Stomach (tissue), 9 donors: ENCODE data around the gene ITGA5. TPM values are rescaled to one million over a fixed set of nuclear protein-coding genes. Genes with fewer than 3 reads are reported as not detected.

Source experiments
- DNase-seq, 2 donors: peaks; one replicate each; pipeline versions ENCODE4 v3.0.0 to v3.0.0-alpha.2; 2013 to 2019
- H3K27ac ChIP-seq, 5 donors: fragments of 200-600 bp in 4 of 5; sonication (generic) in 4 of 5; one replicate each; pipeline ENCODE4 v1.5.1; 2013 to 2019; ENCODE audit warnings: mild to moderate bottlenecking in 1 of 5, moderate library complexity in 1 of 5
- H3K27me3 ChIP-seq, 3 donors: fragments of 200-600 bp; sonication (generic); one replicate each; pipeline ENCODE4 v1.5.1; 2017 to 2019; ENCODE audit warnings: mixed run types in 1 of 3
- H3K36me3 ChIP-seq, 4 donors: fragments of 200-600 bp; sonication (generic); 1 replicate in 3 of 4; 2 replicates in 1 of 4; pipeline ENCODE4 v1.5.1; 2016 to 2019
- H3K4me1 ChIP-seq, 4 donors: fragments of 200-600 bp; sonication (generic); one replicate each; pipeline ENCODE4 v1.5.1; 2016 to 2019
- H3K4me3 ChIP-seq, 4 donors: fragments of 200-600 bp; sonication (generic) in 3 of 4; one replicate each; pipeline ENCODE4 v1.5.1; 2016 to 2019; ENCODE audit warnings: mild to moderate bottlenecking in 1 of 4
- H3K9me3 ChIP-seq, 4 donors: fragments of 200-600 bp; sonication (generic); one replicate each; pipeline ENCODE4 v1.5.1; 2016 to 2019
- EP300 ChIP-seq: sonication (generic); formaldehyde crosslinking; IDR thresholded peaks from one replicate; pipeline ENCODE4 v1.6.1; 2017; ENCODE audit warnings: antibody characterized with exemption
- POLR2A ChIP-seq, 4 donors: fragments of 450-650 bp; IDR thresholded peaks; one replicate each; pipeline ENCODE4 v1.6.1; 2016; ENCODE audit warnings: antibody characterized with exemption in 4 of 4, control low read depth in 2 of 4, mild to moderate bottlenecking in 1 of 4, moderate library complexity in 1 of 4
- POLR2AphosphoS5 ChIP-seq, 3 donors: sonication (generic); formaldehyde crosslinking; IDR thresholded peaks; one replicate each; pipeline ENCODE4 v1.6.1; 2016; ENCODE audit warnings: antibody characterized with exemption in 3 of 3
- WGBS, 5 donors: extraction: QIAGEN DNeasy Blood & Tissue Kit in 3 of 5; methylation state at CpG; one replicate each; pipeline versions ENCODE4 v1.1.5 to v1.1.7; 2013 to 2018; 5-methylcytosine and 5-hydroxymethylcytosine counted together
- intact Hi-C: fragments of 100-400 bp; cut with DNase I; formaldehyde crosslinking; loops from one replicate; pipeline ENCODE4 v1.15.1; 2023; ENCODE audit warnings: low total_unique reads
- polyA plus RNA-seq, 3 donors: library from polyadenylated mRNA; stranded (reverse); fragments of 200-250 nt; gene quantifications; one replicate each; pipeline ENCODE4 v1.2.3, GENCODE V29; 2013
- total RNA-seq, 5 donors: library from RNA; depleted of rRNA; stranded (reverse); fragments of >200 nt; gene quantifications; one replicate each; pipeline versions ENCODE4 v1.1.0 to v1.2.3, GENCODE V29; 2014 to 2016
- TF ChIP-seq, protein P1 (sequence below), 7 experiments: fragments of 450-650 bp in 4 of 7; fragments of 200-600 bp in 3 of 7; sonication (generic) in 3 of 7; IDR thresholded peaks; one replicate each; pipeline ENCODE4 v1.5.1; 2016 to 2019; ENCODE audit warnings: antibody characterized with exemption in 7 of 7, control low read depth in 2 of 7, mild to moderate bottlenecking in 1 of 7
- donor health status: healthy with polysubstance abuse.
- donor health status: Bipolar disorder and iron deficiency.
- donor health status: healthy.

Gene ITGA5
- total and polyA plus RNA-seq, 8 donors = 29.3 to 182 (median 85.0) TPM

DNA sequence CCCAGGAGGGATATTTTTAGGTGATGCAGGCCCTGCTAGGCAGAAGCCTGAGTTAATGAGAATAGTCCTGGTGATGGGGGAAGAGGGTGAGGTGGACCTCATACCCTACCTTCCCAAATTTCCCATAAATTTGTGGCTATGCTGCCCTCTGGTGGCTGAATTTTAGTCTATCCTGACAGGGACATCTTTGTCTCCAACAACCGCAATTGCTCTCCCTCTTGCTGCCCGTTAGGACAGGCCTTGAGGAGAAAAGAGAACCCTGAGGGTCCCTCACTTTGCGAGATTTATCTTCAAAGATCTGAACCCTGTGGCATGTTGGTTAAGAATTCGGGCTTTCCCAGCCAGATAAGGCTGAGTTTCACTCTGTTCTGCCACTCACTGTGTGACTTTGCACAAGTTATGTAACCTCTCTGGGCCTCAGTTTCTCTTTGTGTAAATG, 24.8 kb downstream of the ITGA5 start:
- DNase-seq = peak; percentile 56 to 71
- H3K27ac ChIP-seq = no peak overlapping the region
- H3K27me3 ChIP-seq = no peaks in the 10 kb centered on the region
- peaks cover 0 to 33% (median 15%) of the 10 kb centered on the region in 4 donors for H3K4me1 ChIP-seq
- H3K9me3 ChIP-seq = no peaks in the 10 kb centered on the region
- no peak overlapping the region for H3K4me3 ChIP-seq
- TF ChIP-seq, protein P1, sequence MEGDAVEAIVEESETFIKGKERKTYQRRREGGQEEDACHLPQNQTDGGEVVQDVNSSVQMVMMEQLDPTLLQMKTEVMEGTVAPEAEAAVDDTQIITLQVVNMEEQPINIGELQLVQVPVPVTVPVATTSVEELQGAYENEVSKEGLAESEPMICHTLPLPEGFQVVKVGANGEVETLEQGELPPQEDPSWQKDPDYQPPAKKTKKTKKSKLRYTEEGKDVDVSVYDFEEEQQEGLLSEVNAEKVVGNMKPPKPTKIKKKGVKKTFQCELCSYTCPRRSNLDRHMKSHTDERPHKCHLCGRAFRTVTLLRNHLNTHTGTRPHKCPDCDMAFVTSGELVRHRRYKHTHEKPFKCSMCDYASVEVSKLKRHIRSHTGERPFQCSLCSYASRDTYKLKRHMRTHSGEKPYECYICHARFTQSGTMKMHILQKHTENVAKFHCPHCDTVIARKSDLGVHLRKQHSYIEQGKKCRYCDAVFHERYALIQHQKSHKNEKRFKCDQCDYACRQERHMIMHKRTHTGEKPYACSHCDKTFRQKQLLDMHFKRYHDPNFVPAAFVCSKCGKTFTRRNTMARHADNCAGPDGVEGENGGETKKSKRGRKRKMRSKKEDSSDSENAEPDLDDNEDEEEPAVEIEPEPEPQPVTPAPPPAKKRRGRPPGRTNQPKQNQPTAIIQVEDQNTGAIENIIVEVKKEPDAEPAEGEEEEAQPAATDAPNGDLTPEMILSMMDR (IDR thresholded peaks at IDR 0.05) = peak in 5 of 7 experiments; percentile 31 to 68 (median 51)
- no peak for TF ChIP-seq POLR2A (IDR thresholded peaks at IDR 0.05)
- H3K36me3 ChIP-seq = peaks cover 40 to 66% (median 55%) of the 10 kb centered on the region in 4 donors
- 16 to 28% (median 23%) methylated on average over 4 of the region's 4 CpGs for WGBS, 5 donors
- intact Hi-C loops = no loop called here

DNA sequence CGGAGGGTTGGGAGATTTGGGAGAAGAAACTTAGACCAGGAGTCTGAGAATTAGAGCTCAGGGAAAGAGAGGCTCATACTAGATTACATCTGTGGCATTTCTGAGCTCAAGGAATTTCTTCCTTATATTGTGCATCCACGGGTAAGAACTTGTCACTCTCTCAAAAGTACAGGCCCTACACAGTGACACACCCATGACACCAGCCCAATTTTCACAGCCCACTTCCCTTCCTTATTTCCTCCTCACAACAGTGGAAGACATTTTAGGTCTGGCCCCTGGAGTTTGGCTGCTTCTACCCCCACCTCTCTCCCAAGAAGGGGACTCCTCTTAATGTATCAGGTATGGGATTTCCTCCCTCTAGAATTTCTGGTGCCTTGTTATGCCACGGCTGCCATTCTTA, 25.3 kb downstream of the ITGA5 start:
- intact Hi-C loops = no loop called here
- no peak for TF ChIP-seq POLR2A (IDR thresholded peaks at IDR 0.05)
- no peak for TF ChIP-seq EP300
- TF ChIP-seq, protein P1 (IDR thresholded peaks at IDR 0.05) = no peak
- no peak for TF ChIP-seq POLR2AphosphoS5 (IDR thresholded peaks at IDR 0.05)
- no peak overlapping the region for H3K4me3 ChIP-seq
- WGBS, 5 donors = 56 to 67% (median 62%) methylated on average over 3 of the region's 3 CpGs
- DNase-seq = no peak
- no peaks in the 10 kb centered on the region for H3K9me3 ChIP-seq
- H3K27me3 ChIP-seq = no peaks in the 10 kb centered on the region
- no peak overlapping the region for H3K27ac ChIP-seq
- peaks cover 0 to 33% (median 15%) of the 10 kb centered on the region in 4 donors for H3K4me1 ChIP-seq
- peaks cover 36 to 60% (median 50%) of the 10 kb centered on the region in 4 donors for H3K36me3 ChIP-seq

DNA sequence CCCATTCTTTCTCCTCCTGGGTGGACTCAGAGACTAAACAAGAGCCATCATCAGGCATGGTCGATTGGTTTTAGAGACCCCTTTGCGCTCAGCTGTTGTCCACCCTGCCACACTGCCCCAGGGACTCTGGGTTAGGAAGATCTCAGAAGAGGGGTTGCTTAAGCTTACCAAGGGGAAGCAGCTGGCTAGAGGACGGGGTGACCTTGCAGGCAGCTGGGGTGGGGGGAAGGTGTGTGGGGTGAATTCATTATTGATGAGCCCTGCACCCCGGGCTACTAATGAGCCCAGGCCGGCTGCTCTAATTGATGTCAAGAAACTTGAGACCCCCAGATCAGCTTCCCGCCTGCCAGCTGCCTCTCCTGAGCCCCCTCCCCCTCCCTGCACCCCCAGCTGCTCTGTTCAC, 25.9 kb downstream of the ITGA5 start:
- 65 to 73% (median 67%) methylated on average over 6 of the region's 6 CpGs for WGBS, 5 donors
- intact Hi-C loops = no loop called here

DNA sequence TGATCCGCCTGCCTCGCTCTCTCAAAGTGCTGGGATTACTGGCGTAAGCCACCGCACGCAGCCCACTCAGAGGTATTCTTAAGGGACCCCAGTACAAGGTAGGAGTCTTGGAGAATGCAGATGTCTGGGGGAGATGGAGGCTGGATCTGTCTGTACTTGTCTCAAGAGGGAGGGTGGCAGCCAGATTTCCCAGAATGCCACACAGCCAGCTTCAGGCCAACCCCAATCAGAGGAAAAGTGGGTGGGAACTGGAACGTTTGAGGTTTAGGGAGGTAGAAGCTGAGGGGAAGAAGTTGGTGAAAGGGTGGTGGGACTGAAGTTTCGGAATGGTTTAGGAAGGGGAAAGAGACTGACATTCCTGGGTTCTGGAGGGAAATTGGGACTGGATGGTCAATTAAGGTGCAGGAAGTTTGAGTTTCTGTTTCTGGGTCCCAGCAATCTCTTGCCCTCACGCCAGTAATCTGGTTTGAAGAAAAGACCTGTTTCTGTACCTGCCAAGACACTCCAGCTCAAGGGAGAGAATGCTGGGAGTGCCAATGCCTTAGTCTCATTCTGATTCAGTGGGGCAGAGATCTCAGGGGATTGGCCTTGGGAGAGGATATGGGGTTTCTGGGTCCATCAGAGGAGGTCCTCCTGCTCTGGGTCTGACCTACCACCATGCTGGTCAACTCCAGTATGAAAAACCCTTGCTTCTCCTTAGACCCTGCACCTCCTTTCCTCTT, 26.4 kb downstream of the ITGA5 start:
- H3K27me3 ChIP-seq = no peaks in the 10 kb centered on the region
- peaks cover 25 to 49% (median 39%) of the 10 kb centered on the region in 4 donors for H3K36me3 ChIP-seq
- 77 to 82% (median 79%) methylated on average over 8 of the region's 8 CpGs for WGBS, 5 donors
- no peak for TF ChIP-seq POLR2AphosphoS5 (IDR thresholded peaks at IDR 0.05)
- no peak for TF ChIP-seq EP300
- TF ChIP-seq, protein P1 (IDR thresholded peaks at IDR 0.05) = no peak
- no peak for TF ChIP-seq POLR2A (IDR thresholded peaks at IDR 0.05)
- H3K9me3 ChIP-seq = no peaks in the 10 kb centered on the region
- DNase-seq = no peak
- H3K4me1 ChIP-seq = peaks cover 0 to 37% (median 17%) of the 10 kb centered on the region in 4 donors
- intact Hi-C loops = no loop called here
- H3K27ac ChIP-seq = no peak overlapping the region
- H3K4me3 ChIP-seq = no peak overlapping the region

More for the DNA sequence above, 25.9 kb downstream of the ITGA5 start:
- H3K9me3 ChIP-seq = no peaks in the 10 kb centered on the region
- no peak overlapping the region for H3K4me3 ChIP-seq
- TF ChIP-seq, protein P1 (IDR thresholded peaks at IDR 0.05) = no peak
- TF ChIP-seq EP300 (no peak), POLR2A (IDR thresholded peaks at IDR 0.05) (no peak), POLR2AphosphoS5 (IDR thresholded peaks at IDR 0.05) (no peak)
- H3K27ac ChIP-seq = no peak overlapping the region
- H3K4me1 ChIP-seq = peaks cover 0 to 34% (median 17%) of the 10 kb centered on the region in 4 donors
- no peak for DNase-seq
- peaks cover 30 to 55% (median 45%) of the 10 kb centered on the region in 4 donors for H3K36me3 ChIP-seq
- no peaks in the 10 kb centered on the region for H3K27me3 ChIP-seq
